GM20000 (cell line): ENCODE data around the gene CD86.

Experiments
- DNase-seq: peaks from one replicate; pipeline ENCODE4 v3.0.0; 2012; ENCODE audit warnings: low spot score
- TF ChIP-seq, protein P1 (sequence below): IDR thresholded peaks from 2 replicates; pipeline ENCODE4 v1.5.1; 2012; ENCODE audit warnings: mild to moderate bottlenecking, control low read depth; ENCODE audit errors: extremely low read depth, missing control alignments

CD86 gene

DNA sequence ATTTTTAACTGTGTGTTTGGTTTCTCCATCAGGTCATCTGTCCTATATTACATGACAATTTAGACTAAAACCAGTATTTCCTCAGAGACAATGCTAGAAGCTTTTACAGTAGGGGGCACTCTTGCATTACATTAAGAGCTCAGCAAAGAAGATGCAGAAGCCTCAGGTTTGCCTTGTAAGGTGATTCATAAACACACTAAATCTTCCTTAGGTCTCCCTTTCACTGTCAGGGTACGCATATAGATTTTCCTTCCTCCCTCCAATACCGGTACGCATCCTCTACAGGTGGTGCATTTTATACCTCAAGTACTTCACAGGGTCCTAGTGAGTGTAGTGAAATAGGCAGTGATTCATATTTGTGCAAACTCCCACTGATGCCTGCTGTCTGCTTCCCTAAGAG lies 46.5 kb downstream of the CD86 start:
- peak; percentile 40 for DNase-seq

DNA sequence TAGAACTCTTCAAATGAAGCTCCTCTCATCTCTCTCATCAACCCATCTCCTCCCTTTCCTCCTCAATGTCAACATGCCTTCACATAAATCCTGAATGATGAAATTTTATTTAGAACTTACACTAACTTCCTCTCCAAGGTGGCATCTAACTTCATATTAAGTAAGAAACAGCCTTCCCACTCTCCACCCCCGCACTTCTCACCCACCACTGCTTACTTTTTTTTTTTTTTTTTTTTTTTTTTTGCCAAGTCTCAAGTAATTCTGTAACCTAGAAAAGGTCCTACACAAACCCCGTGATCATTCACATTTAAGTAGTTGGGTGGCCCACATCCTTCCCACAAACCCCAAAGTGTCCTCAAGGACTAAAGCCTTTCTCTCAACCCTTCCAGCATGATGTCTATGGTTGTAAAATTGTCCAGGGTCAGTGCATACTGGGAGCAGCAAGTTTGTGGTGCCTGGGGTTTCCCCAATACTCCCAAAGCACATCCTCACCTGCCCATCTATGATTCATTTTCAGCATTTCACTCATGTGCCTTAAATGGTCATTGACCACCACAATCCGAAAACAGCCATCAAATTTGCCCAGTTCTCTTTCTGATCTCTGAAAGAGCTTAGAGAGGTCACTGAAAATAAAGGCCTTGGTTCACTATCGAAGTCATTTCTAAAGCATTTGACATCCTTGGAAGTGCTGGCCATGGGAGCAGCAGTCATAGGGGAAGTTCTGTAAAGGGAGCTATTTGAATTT lies 47.2 kb downstream of the CD86 start:
- no peak for DNase-seq
- TF ChIP-seq, protein P1, sequence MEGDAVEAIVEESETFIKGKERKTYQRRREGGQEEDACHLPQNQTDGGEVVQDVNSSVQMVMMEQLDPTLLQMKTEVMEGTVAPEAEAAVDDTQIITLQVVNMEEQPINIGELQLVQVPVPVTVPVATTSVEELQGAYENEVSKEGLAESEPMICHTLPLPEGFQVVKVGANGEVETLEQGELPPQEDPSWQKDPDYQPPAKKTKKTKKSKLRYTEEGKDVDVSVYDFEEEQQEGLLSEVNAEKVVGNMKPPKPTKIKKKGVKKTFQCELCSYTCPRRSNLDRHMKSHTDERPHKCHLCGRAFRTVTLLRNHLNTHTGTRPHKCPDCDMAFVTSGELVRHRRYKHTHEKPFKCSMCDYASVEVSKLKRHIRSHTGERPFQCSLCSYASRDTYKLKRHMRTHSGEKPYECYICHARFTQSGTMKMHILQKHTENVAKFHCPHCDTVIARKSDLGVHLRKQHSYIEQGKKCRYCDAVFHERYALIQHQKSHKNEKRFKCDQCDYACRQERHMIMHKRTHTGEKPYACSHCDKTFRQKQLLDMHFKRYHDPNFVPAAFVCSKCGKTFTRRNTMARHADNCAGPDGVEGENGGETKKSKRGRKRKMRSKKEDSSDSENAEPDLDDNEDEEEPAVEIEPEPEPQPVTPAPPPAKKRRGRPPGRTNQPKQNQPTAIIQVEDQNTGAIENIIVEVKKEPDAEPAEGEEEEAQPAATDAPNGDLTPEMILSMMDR = no peak

More for the DNA sequence above, 46.5 kb downstream of the CD86 start:
- TF ChIP-seq, protein P1 = peak; percentile 38

DNA sequence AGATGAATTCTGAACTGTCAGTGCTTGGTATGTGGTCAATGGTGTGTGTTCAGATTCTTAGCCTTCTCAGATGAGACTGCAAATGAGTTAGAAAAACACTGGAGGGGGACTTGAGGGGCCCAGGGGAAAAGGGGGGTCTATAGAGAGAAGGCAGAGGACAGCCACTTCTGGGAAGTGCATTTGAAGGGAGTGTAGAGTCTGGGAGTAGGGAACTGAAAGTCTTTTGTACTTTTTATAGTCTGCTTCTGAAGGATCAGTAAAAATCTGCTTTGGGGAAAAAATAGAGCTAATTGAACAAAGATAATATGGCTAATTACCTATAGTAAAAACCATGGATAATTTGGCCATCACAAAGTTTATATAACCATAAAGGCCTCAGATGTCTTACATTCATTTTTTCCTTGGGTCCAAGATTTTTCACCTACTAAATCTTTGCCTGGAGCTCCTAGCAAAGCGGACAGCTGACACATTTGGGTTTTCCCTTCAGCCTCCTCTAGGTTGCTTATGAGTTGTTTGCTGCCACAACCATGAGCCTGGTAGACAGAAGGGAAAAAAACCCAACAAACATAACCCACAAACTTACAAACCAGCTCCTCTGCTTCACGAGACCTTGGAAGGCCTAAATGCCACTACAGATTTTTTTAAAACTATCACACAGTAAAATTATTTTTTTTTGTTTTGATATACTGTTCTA lies 48.8 kb downstream of the CD86 start:
- DNase-seq = no peak
- TF ChIP-seq, protein P1 = no peak

DNA sequence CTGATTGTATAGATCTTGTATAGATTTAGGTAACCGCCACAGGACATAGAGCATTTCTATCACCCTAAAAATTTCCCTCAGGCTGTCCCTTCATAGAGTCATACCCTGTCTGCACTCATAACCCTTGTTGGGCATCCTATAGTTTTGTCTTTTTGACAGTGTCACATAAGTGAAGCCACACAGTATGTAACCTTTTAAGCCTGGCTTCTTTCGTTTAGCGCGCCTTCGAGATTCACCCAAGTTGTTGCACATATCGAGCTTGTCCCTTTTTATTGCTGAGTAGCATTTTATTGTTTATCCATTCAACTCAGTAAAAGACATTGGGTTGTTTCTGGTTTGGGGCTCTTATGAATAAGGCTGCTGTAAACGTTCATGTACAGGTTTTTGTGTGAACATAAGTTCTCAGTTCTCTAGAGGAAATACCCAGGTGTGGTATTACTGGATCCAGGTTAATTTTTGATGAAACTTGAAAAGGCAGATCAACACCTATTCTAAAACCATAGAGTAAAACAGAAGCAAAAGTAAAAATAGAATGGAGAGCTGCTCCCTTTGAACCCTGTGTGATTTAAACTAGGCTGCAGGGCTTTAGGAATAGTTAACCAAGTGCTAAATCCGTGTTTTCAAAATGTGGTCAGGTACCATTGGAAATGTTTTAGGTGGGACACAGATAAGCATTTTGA lies 49.5 kb downstream of the CD86 start:
- TF ChIP-seq, protein P1 = no peak

DNA sequence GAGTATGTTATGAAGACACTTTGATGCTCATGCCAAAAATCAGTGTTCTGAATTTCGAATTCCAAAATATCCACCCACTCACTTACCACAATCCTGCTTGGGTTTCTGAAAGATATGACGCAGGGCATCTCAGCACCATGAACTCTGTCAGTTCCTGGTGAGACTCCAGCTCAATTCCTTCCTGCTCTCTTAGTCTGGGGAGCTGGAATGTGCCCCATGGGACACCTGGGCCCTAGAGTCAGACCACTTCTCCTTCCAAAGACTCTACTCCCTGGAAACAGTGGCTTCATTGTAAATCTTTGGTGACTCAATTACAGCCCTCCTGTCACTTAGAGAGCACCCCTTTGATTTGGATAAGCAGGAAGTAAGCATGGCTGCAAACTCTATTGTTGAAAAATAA lies 50.5 kb downstream of the CD86 start:
- TF ChIP-seq, protein P1 = no peak
- no peak for DNase-seq

More for the DNA sequence above, 49.5 kb downstream of the CD86 start:
- DNase-seq = no peak

DNA sequence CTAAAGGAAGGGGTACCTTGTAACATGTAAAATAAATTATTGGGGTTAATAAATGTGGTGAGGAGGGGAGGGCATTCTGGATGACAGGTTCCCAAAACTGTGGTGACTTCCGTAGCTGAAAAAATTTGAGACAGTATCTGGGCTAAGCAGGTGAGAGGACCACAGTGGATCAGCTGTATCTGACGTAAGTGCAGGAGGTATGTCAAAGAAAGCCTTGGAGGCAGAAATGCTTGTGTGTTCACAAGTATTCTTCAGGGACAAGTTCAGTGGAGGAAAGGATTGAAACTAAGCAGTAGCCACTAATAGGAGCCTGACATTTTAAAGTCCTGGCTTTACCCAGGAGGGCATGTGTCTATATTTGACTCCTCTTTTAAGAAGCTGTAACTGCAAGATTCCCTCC lies 52.0 kb downstream of the CD86 start:
- TF ChIP-seq, protein P1 = no peak
- no peak for DNase-seq

DNA sequence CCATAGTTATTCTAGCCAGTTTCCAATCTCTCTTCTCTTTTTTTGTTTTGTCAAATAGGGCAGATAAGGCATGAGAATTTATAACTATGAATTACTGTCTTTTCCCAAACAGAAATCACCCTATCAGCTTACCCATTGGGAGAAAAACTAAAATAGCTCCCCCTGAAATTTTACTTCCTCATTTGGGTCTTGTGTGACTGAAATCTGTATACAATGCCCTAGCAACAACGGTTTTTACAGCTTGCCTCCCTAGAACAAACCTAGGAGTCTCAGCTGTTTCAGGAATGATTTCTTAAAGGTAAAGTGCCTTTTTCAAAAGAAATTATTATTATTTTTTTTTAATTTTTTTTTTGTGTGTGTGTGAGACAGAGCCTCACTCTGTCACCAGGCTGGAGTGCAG lies 56.8 kb downstream of the CD86 start:
- TF ChIP-seq, protein P1 = no peak
- no peak for DNase-seq
